Left ventricle myocardium inferior (tissue), 1 donor: ENCODE data around the gene GPR160. TPM values are rescaled to one million over a fixed set of nuclear protein-coding genes. Genes with fewer than 3 reads are reported as not detected.

Experiments used
- DNase-seq: peaks from one replicate; pipeline ENCODE4 v3.0.0-alpha.2; 2020
- H3K27ac ChIP-seq: fragments of 200-600 bp; replicated peaks from 2 replicates; pipeline ENCODE4 v1.8.0; 2021
- H3K27me3 ChIP-seq: fragments of 200-600 bp; 2 replicates; pipeline ENCODE4 v1.8.0; 2021; ENCODE audit warnings: low read depth
- H3K36me3 ChIP-seq: fragments of 200-600 bp; 2 replicates; pipeline ENCODE4 v1.8.0; 2021
- H3K4me1 ChIP-seq: fragments of 200-600 bp; 2 replicates; pipeline ENCODE4 v1.8.0; 2021
- H3K4me3 ChIP-seq: fragments of 200-600 bp; 2 replicates; pipeline ENCODE4 v1.8.0; 2021; ENCODE audit warnings: mild to moderate bottlenecking, moderate library complexity
- H3K9me3 ChIP-seq: fragments of 200-600 bp; replicated peaks from 2 replicates; pipeline ENCODE4 v1.8.0; 2021
- intact Hi-C: fragments of 100-400 bp; cut with micrococcal nuclease; formaldehyde crosslinking; loops from one replicate; pipeline ENCODE4 v1.11.0; 2022
- total RNA-seq: library from RNA; stranded (reverse); fragmentation: NEBNext Ultra II Directional; extraction: Animal tissue kit (Norgen Biotek cat#: 25700); gene quantifications from one replicate; pipeline ENCODE4 v1.2.1, GENCODE V29; 2021
- TF ChIP-seq, protein P1 (sequence below): fragments of 200-600 bp; IDR thresholded peaks from 2 replicates; pipeline ENCODE4 v1.8.0; 2021; ENCODE audit warnings: antibody characterized with exemption, mild to moderate bottlenecking, borderline replicate concordance
- donor health status: DM: no; HTN: yes; CAD: no; lungs with severe emphysema.

GPR160 gene
- total RNA-seq, 1 donor from 2014 or later, result 0.99 TPM

DNA sequence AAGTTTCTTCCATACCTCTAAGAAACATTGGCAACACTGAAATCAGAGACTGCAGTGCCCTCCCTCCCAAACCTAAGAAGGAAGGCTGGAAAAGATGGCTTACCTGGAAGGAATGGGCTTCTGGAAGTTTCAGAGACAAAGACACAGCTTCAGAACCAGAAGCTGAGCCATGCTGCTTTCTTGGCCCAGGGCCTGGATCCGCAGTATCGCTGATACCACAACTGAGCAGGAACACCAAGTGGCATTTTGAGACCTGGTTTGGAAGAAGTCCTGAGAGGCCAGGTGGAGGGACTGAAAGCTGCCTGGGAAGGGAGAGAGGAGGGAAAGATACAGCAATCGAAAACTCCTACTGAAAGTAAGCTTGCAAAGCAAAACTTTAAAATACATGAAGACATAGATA, 19.8 kb downstream of the GPR160 start:
- Histone ChIP-seq H3K9me3 (no peaks in the 10 kb centered on the region), H3K4me1 (no peaks in the 10 kb centered on the region), H3K4me3 (no peak overlapping the region), H3K27ac (no peak overlapping the region), H3K27me3 (no peaks in the 10 kb centered on the region), H3K36me3 (no peaks in the 10 kb centered on the region)
- intact Hi-C loops, result no loop called here
- TF ChIP-seq, protein P1, sequence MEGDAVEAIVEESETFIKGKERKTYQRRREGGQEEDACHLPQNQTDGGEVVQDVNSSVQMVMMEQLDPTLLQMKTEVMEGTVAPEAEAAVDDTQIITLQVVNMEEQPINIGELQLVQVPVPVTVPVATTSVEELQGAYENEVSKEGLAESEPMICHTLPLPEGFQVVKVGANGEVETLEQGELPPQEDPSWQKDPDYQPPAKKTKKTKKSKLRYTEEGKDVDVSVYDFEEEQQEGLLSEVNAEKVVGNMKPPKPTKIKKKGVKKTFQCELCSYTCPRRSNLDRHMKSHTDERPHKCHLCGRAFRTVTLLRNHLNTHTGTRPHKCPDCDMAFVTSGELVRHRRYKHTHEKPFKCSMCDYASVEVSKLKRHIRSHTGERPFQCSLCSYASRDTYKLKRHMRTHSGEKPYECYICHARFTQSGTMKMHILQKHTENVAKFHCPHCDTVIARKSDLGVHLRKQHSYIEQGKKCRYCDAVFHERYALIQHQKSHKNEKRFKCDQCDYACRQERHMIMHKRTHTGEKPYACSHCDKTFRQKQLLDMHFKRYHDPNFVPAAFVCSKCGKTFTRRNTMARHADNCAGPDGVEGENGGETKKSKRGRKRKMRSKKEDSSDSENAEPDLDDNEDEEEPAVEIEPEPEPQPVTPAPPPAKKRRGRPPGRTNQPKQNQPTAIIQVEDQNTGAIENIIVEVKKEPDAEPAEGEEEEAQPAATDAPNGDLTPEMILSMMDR, result no peak
- no peak for DNase-seq

DNA sequence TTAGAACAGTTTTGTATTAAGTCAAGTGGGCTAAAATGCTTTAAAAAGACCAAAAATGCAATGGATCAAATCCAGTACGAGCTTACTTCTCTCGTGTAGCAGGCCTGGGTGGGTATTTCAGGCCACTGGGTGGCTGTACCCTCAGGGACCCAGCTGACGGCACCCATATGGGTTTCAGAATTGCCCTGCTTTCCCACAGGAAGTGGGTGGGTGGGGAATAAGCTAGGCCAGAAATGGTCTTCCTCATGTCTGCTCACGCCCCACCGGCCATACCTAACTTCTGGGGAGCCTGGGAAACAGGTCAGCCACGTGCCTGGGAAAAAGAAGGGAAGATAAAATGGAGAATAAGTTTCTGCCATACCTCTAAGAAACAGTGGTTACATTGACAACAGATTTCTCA, 20.3 kb downstream of the GPR160 start:
- no peaks in the 10 kb centered on the region for H3K4me1 ChIP-seq
- TF ChIP-seq, protein P1, result no peak
- no peak overlapping the region for H3K4me3 ChIP-seq
- no peaks in the 10 kb centered on the region for H3K36me3 ChIP-seq
- H3K27me3 ChIP-seq, result no peaks in the 10 kb centered on the region
- DNase-seq, result no peak
- intact Hi-C loops, result no loop called here
- no peak overlapping the region for H3K27ac ChIP-seq
- no peaks in the 10 kb centered on the region for H3K9me3 ChIP-seq

DNA sequence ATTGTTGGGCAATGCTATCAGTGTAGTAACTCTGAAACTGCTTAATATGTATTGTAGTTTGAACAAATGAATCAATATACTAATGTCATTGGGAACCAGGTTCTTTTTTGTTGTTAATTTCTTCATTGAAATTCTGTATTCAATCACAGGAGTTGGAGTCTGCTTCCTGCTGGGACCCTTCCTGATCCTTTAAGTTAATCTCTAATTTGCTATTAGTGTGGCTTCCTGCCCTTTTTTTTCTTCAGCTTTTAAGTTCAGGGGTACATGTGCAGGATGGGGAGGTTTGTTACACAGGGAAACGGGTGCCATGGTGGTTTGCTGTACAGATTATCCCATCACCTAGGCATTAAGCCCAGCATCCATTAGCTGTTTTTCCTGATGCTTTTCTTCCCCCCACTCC, 21.7 kb downstream of the GPR160 start:
- H3K36me3 ChIP-seq, result no peaks in the 10 kb centered on the region
- no peaks in the 10 kb centered on the region for H3K27me3 ChIP-seq
- TF ChIP-seq, protein P1, result no peak
- H3K27ac ChIP-seq, result no peak overlapping the region
- intact Hi-C loops, result no loop called here
- no peak overlapping the region for H3K4me3 ChIP-seq
- DNase-seq, result no peak
- H3K9me3 ChIP-seq, result no peaks in the 10 kb centered on the region
- H3K4me1 ChIP-seq, result no peaks in the 10 kb centered on the region

DNA sequence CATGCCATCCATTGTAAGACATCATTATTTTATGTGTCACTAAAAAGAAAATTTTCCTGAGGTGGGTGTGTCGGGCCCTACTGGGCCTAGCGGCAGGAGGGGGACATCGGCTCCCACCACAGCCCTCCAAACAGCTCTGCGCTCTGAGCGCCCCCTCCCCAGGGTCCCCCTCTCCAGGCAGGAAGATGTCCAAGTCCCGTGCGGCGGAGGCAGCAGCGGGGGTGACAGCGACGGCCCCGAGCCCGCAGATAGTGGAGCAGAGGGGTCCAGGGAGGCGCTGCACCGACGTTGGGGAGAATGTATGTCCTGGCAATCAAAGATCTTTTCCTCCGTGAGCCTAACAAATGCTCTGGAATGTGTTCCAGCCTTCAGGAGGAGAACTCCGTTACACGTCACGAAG, 24.3 kb downstream of the GPR160 start:
- TF ChIP-seq, protein P1, result no peak
- H3K4me1 ChIP-seq, result no peaks in the 10 kb centered on the region
- no peaks in the 10 kb centered on the region for H3K27me3 ChIP-seq
- no peaks in the 10 kb centered on the region for H3K9me3 ChIP-seq
- H3K27ac ChIP-seq, result no peak overlapping the region
- no peak for DNase-seq
- intact Hi-C loops, result no loop called here
- no peaks in the 10 kb centered on the region for H3K36me3 ChIP-seq
- H3K4me3 ChIP-seq, result no peak overlapping the region

DNA sequence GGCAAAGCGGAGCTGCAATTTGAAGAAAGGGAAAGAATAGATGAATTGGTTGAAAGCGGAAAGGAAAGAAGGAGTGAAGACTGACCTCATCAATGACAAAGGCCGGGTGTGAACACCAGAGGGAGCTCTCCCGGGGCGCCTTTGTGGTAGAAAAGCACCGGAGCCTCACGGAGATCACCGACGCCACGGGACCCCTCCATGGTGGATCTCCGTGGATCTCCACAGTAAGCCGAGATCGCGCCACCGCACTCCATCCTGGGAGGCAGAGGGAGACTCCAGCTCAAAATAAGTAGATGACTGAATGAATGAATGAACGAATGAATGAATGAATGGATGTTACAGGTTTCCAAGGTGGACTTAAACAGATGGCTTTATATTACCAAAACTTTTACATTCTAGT, 25.0 kb downstream of the GPR160 start:
- TF ChIP-seq, protein P1, result no peak
- Histone ChIP-seq H3K27me3 (no peaks in the 10 kb centered on the region), H3K36me3 (no peaks in the 10 kb centered on the region), H3K27ac (no peak overlapping the region), H3K4me3 (no peak overlapping the region), H3K9me3 (no peaks in the 10 kb centered on the region), H3K4me1 (no peaks in the 10 kb centered on the region)
- DNase-seq, result no peak
- intact Hi-C loops, result no loop called here

DNA sequence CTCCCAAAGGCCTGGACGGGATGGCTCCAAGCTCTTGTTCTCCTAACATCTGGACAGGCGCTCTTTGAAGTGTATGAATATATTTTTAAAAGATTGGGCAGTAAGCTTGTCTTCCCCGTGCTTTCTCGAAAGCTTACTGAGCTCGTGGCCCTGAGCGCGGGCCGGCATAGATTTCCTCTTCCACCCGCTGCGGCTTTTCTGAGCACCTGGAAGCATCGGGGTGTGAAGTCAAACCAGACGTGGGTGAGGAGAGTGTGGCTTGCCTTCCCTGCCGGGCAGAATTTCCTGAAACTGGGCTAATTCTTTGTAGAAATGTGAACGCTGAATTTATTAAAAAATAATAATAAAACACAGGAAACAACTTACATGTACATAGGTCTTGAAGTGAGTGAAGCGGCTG, 25.9 kb downstream of the GPR160 start:
- intact Hi-C loops, result no loop called here
- Histone ChIP-seq H3K4me3 (no peak overlapping the region), H3K27ac (no peak overlapping the region), H3K4me1 (no peaks in the 10 kb centered on the region), H3K27me3 (no peaks in the 10 kb centered on the region), H3K36me3 (no peaks in the 10 kb centered on the region), H3K9me3 (no peaks in the 10 kb centered on the region)
- TF ChIP-seq, protein P1, result no peak
- DNase-seq, result no peak
